ENCODE results near the gene KCTD1. TPM values are rescaled to one million over a fixed set of nuclear protein-coding genes. Genes with fewer than 3 reads are reported as not detected.

The KCTD1 gene
- total RNA-seq, 2 donors from 2014 or later, result 35.1 to 44.4 TPM

DNA sequence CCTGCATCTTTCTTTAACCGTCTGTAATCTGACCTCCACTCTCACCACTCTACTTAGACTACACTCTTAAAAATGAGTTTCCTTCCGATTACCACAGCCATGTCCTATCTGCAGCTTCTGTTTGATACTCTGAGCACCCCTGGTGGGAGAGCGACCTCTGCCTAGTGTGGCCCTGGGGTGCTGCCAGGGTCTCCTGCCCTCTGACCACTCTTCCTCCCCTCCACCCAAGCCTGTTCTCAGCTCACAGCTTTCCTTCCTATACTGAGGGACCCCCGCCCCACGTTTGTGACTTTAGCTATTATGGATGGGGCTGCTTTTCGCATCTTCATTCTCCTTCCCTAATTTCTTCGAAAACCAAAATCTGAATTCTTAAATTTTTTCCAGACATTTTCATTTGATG lies 132.7 kb downstream of the KCTD1 start:
- Histone ChIP-seq H3K9me3 (no peaks in the 10 kb centered on the region), H3K27ac (no peak overlapping the region), H3K4me1 (no peaks in the 10 kb centered on the region), H3K27me3 (no peaks in the 10 kb centered on the region), H3K4me3 (no peak overlapping the region), H3K36me3 (no peaks in the 10 kb centered on the region)
- TF ChIP-seq, protein P1, sequence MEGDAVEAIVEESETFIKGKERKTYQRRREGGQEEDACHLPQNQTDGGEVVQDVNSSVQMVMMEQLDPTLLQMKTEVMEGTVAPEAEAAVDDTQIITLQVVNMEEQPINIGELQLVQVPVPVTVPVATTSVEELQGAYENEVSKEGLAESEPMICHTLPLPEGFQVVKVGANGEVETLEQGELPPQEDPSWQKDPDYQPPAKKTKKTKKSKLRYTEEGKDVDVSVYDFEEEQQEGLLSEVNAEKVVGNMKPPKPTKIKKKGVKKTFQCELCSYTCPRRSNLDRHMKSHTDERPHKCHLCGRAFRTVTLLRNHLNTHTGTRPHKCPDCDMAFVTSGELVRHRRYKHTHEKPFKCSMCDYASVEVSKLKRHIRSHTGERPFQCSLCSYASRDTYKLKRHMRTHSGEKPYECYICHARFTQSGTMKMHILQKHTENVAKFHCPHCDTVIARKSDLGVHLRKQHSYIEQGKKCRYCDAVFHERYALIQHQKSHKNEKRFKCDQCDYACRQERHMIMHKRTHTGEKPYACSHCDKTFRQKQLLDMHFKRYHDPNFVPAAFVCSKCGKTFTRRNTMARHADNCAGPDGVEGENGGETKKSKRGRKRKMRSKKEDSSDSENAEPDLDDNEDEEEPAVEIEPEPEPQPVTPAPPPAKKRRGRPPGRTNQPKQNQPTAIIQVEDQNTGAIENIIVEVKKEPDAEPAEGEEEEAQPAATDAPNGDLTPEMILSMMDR (IDR thresholded peaks at IDR 0.05), result no peak
- DNase-seq (ENCODE audit: low spot score), result no peak

GRCh38 chr18:26414901-26415440 lies 133.4 kb downstream of the KCTD1 start:
- TF ChIP-seq, protein P1 (IDR thresholded peaks at IDR 0.05), result no peak
- no peaks in the 10 kb centered on the region for H3K27me3 ChIP-seq
- H3K4me3 ChIP-seq, result no peak overlapping the region
- no peak for DNase-seq (ENCODE audit: low spot score)
- no peaks in the 10 kb centered on the region for H3K4me1 ChIP-seq
- no peaks in the 10 kb centered on the region for H3K9me3 ChIP-seq
- H3K27ac ChIP-seq, result no peak overlapping the region
- no peaks in the 10 kb centered on the region for H3K36me3 ChIP-seq

DNA sequence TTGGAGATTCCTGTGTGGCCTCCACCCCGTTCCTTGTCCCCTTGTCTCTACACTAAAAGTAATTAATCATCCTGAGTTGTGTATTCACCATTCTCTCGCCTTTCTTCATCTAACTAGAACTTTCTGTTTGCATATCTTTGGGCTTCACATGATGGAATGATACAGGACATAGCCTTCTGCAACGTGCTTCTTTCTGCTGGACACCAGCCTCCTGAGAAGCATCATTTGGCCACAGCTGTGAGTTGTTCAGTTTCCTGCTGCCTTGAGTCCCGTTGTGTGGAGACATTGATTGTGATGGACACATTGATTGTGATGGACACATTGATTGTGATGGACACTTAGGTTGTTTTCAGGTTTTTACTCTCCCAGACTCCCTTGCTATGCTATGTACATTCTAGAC lies 139.3 kb downstream of the KCTD1 start:
- TF ChIP-seq, protein P1 (IDR thresholded peaks at IDR 0.05), result no peak
- H3K4me1 ChIP-seq, result no peaks in the 10 kb centered on the region
- H3K9me3 ChIP-seq, result no peaks in the 10 kb centered on the region
- H3K27me3 ChIP-seq, result no peaks in the 10 kb centered on the region
- no peaks in the 10 kb centered on the region for H3K36me3 ChIP-seq
- H3K4me3 ChIP-seq, result no peak overlapping the region
- DNase-seq (ENCODE audit: low spot score), result no peak
- H3K27ac ChIP-seq, result no peak overlapping the region

GRCh38 chr18:26407736-26408601 lies 140.4 kb downstream of the KCTD1 start:
- TF ChIP-seq, protein P1 (IDR thresholded peaks at IDR 0.05), result no peak
- DNase-seq (ENCODE audit: low spot score), result no peak

DNA sequence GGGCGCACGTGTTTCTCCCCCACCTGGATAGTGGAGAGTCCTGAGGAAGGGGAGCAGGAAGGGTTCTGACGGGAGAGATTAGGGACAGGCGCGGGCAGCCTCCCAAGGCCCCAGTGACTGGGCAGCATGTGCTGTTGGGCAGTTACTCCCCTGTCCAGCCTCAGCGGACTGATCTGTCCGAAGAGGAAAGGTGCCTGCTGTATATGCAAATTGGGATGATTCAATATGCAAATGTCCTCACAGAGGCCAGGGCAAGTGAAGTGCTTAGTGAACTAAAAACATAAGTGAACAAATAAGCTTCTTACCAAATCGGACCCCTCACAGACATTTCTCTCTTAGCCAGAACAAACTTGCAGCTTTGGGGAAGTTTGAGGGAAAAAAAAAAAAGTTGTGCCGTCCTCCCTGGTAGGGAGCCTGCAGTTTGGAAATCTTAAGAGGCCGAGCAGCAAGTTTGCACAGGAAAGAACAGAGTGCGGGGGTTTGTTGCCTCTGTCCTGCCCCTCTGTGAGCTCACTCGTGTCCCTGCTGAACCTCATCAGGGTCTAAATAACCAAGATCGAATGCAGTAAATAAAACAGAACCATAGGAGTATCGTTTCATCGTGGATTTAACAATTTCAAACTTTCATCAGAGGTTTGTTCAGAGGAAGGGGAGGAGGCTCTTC lies 141.4 kb downstream of the KCTD1 start:
- H3K27ac ChIP-seq, result no peak overlapping the region
- H3K4me1 ChIP-seq, result no peaks in the 10 kb centered on the region
- TF ChIP-seq, protein P1 (IDR thresholded peaks at IDR 0.05), result no peak
- no peaks in the 10 kb centered on the region for H3K27me3 ChIP-seq
- H3K36me3 ChIP-seq, result no peaks in the 10 kb centered on the region
- no peak overlapping the region for H3K4me3 ChIP-seq
- DNase-seq (ENCODE audit: low spot score), result no peak
- no peaks in the 10 kb centered on the region for H3K9me3 ChIP-seq

More at GRCh38 chr18:26407736-26408601, 140.4 kb downstream of the KCTD1 start:
- Histone ChIP-seq H3K9me3 (no peaks in the 10 kb centered on the region), H3K4me1 (no peaks in the 10 kb centered on the region), H3K27me3 (no peaks in the 10 kb centered on the region), H3K4me3 (no peak overlapping the region), H3K36me3 (no peaks in the 10 kb centered on the region), H3K27ac (no peak overlapping the region)

Data from right atrium auricular region (tissue), 2 donors.